Right kidney (tissue), 1 donor: ENCODE data around the gene CCNF.

Source experiments
- DNase-seq: peaks from one replicate; pipeline ENCODE4 v3.0.0-alpha.2; 2016

CCNF gene

DNA sequence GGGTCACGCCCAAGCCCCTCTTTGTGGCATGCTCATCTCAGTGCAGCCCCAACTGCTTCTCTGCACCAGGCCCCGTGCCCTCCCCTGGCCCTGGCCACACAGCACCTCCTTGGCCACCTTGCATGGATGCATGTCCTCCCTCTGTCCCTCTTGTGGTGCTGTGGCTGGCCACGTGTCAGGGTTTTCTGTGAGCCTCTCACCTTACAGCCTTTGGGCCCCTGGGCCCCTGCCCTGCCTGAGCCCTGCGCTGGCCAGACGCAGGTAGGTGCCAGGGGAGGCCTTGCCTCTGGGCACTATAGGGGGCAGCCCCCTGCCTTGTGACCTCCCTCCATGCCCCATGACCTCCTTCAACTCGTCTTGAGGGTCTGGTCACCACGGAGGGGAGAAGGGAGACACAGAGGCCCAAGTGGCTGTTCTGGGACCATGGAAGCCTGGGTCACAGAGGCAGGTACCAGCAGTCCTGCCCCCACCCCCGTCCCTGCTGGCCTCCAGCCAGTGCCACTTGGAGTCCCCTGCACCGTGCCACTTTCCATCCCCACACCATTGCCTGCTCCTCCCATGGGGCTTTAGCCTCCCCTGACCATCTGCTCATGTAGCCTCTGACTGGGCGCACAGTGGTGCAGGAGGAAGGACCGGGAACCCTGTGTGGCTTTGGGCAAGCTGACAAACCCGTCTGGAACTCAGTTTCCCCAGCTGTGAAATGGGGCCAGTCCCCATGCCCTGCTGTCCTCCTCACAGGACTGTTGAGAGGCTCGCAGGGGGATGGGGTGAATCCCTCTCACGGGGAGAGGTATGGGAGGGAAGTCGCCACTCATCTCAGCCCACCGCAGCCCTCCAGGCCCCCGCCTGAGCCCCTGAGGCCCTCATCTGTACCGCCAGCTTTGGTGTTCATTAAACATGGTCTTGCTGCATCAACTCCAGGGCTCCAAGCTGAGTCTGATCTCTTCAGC is 73.0 kb downstream of the CCNF start:
- DNase-seq: no peak

DNA sequence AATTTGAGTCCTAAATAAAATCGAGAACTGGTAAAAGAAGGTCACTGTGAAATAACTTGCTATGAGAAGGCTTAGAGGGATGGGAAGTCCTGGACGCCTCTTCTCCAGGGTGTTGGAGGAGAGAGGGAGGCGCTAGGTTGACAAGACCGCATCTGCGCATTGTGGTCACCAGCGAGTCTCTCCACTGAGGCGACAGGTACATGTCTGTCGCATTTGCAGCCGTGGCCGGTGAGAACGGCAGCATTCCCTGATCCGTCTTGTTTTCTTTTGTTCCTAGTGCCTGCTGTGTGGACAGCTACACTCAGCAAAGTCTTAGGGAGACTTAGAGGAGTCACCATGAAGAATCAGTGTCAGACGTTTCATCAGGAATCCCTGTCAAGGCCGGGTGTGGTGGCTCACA is 76.4 kb downstream of the CCNF start:
- DNase-seq: no peak

DNA sequence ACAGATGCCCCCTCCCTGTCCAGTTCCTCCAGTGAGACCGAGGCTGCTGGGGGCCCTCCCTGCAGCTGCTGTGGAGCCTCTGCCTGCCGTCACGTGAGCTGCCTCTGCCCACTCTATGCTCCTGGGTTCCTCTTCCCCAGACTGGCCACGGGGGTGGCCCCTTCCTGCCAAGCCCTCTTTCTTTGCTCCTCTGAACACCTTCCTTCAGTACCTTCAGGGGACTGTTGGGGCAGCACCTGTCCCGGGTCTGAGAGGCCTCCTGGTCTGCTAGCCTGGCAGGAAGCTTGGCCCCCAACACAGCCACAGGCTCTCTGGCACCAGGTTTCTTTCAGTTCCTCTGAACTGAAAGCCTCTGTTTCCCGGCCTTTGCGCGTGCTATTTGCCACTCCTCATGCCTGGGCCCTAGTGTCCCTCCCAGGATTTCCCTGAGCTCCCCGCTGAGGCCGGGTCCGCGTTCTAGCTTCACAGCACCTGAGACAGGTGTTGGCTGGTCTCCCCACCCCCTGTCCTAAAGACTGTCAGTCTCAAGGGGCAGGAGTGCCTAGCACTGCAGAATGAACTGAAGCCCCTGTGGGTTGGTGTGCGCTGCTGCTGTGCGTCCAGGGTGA is 77.9 kb downstream of the CCNF start:
- DNase-seq: no peak

DNA sequence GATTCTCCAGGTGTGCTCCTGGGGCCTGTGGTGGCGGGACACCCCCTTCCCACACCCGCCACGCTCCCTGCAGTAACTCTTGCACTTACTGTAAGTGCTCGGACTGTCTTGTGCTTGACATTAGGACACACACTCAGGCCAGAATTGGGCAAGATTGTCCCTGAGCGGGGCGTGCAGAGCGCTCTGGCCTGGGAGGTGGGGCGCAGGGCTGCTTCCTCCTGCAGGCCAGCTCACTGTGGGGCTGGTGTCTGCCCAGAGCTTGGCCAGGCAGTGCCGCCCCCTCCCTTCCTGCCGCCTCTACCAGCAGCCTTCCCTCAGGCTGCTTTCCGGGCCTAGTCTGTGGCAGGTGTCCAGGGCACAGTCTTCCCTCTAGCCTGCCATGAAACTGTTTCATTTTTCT is 78.4 kb downstream of the CCNF start:
- DNase-seq: no peak
